Hepatocyte (in vitro differentiated cells): Measurements from ENCODE around the gene CACNA2D4. TPM values are rescaled to one million over a fixed set of nuclear protein-coding genes. Genes with fewer than 3 reads are reported as not detected.

Experiments
- DNase-seq: peaks from one replicate; pipeline ENCODE4 v3.0.0-alpha.2; 2016; ENCODE audit warnings: low spot score
- H2AFZ ChIP-seq: fragments of 200-600 bp; sonication (generic); 2 replicates; pipeline ENCODE4 v1.6.0; 2016; ENCODE audit warnings: antibody characterized with exemption, mild to moderate bottlenecking
- H3K27ac ChIP-seq: fragments of 200-600 bp; sonication (generic); 2 replicates; pipeline ENCODE4 v1.5.1; 2016; ENCODE audit warnings: mild to moderate bottlenecking
- H3K27me3 ChIP-seq: fragments of 200-600 bp; sonication (generic); 2 replicates; pipeline ENCODE4 v1.6.1; 2016
- H3K36me3 ChIP-seq: fragments of 200-600 bp; sonication (generic); replicated peaks from 2 replicates; pipeline ENCODE4 v1.5.1; 2016; ENCODE audit warnings: low read depth; ENCODE audit not compliant: insufficient read depth
- H3K4me1 ChIP-seq: fragments of 200-600 bp; sonication (generic); 2 replicates; pipeline ENCODE4 v1.5.1; 2016; ENCODE audit warnings: mild to moderate bottlenecking, moderate library complexity; ENCODE audit not compliant: insufficient read depth
- H3K4me2 ChIP-seq: fragments of 200-600 bp; sonication (generic); 2 replicates; pipeline ENCODE4 v1.6.0; 2016
- H3K4me3 ChIP-seq: fragments of 200-600 bp; sonication (generic); 2 replicates; pipeline ENCODE4 v1.5.1; 2016; ENCODE audit warnings: mild to moderate bottlenecking
- H3K79me2 ChIP-seq: fragments of 200-600 bp; sonication (generic); 2 replicates; pipeline ENCODE4 v1.6.0; 2017; ENCODE audit warnings: mild to moderate bottlenecking
- H3K9me2 ChIP-seq: fragments of 200-600 bp; sonication (generic); replicated peaks from 2 replicates; pipeline ENCODE4 v1.6.0; 2017; ENCODE audit warnings: mild to moderate bottlenecking; ENCODE audit not compliant: insufficient read depth
- H3K9me3 ChIP-seq: fragments of 200-600 bp; sonication (generic); 2 replicates; pipeline ENCODE4 v1.5.1; 2016; ENCODE audit warnings: low read depth, mild to moderate bottlenecking
- H4K20me1 ChIP-seq: fragments of 200-600 bp; sonication (generic); 2 replicates; pipeline ENCODE4 v1.6.0; 2016; ENCODE audit warnings: mild to moderate bottlenecking; ENCODE audit not compliant: insufficient read depth, poor library complexity, severe bottlenecking
- CTCF ChIP-seq: fragments of 200-600 bp; sonication (generic); IDR thresholded peaks from 2 replicates; pipeline ENCODE4 v1.5.1; 2016; ENCODE audit warnings: antibody characterized with exemption, mild to moderate bottlenecking; ENCODE audit not compliant: poor library complexity
- EZH2 ChIP-seq: fragments of 200-600 bp; sonication (generic); IDR thresholded peaks from 2 replicates; pipeline ENCODE4 v1.6.1; 2016; ENCODE audit warnings: antibody characterized with exemption, mild to moderate bottlenecking, borderline replicate concordance
- EZH2phosphoT487 ChIP-seq: fragments of 200-600 bp; sonication (generic); IDR thresholded peaks from one replicate; pipeline ENCODE4 v1.6.1; 2018; ENCODE audit warnings: antibody characterized with exemption, mild to moderate bottlenecking, low read depth, moderate library complexity; ENCODE audit not compliant: unreplicated experiment, severe bottlenecking
- WGBS: methylation state at CpG from one replicate; pipeline ENCODE4 v1.1.6; 2016; ENCODE audit warnings: low lambda C conversion rate; ENCODE audit errors: missing lambda C conversion rate; 5-methylcytosine and 5-hydroxymethylcytosine counted together
- polyA plus RNA-seq: library from polyadenylated mRNA; unstranded; fragments of >200 nt; fragmentation: Nextera tagmentation; extraction: Ambion mirVana; gene quantifications from 2 replicates; pipeline ENCODE4 v1.2.1, GENCODE V29; 2016
- total RNA-seq: library from RNA; depleted of rRNA; stranded (reverse); fragments of >200 nt; gene quantifications from 2 replicates; pipeline ENCODE4 v1.2.3, GENCODE V29; 2014

Gene CACNA2D4
- total and polyA plus RNA-seq, 2 experiments from 2014 or later, result 1.3 to 2.1 TPM

- Histone ChIP-seq H3K27ac (no peak overlapping the region), H3K9me2 (no peaks in the 10 kb centered on the region), H3K36me3 (no peaks in the 10 kb centered on the region), H2AFZ (no peak overlapping the region), H3K4me3 (no peak overlapping the region), H4K20me1 (no peaks in the 10 kb centered on the region), H3K9me3 (no peaks in the 10 kb centered on the region), H3K79me2 (no peaks in the 10 kb centered on the region), H3K4me2 (no peak overlapping the region), H3K27me3 (no peaks in the 10 kb centered on the region), H3K4me1 (no peaks in the 10 kb centered on the region)
- no peak for DNase-seq
- no peak for TF ChIP-seq EZH2
- no peak for TF ChIP-seq CTCF
- TF ChIP-seq EZH2phosphoT487, result no peak
- 74% methylated on average over 16 of the region's 16 CpGs for WGBS
These were observed 89.6 kb downstream of the CACNA2D4 start for GRCh38 chr12:1828856-1829255.

- Histone ChIP-seq H3K9me3 (no peaks in the 10 kb centered on the region), H3K4me1 (no peaks in the 10 kb centered on the region), H3K27ac (no peak overlapping the region), H3K36me3 (no peaks in the 10 kb centered on the region), H3K4me2 (no peak overlapping the region), H3K79me2 (no peaks in the 10 kb centered on the region), H3K4me3 (no peak overlapping the region), H3K9me2 (no peaks in the 10 kb centered on the region), H3K27me3 (peaks cover 2% of the 10 kb centered on the region), H2AFZ (no peak overlapping the region), H4K20me1 (no peaks in the 10 kb centered on the region)
- TF ChIP-seq CTCF (no peak), EZH2phosphoT487 (no peak), EZH2 (no peak)
- DNase-seq, result no peak
- WGBS, result 90% methylated on average over 36 of the region's 38 CpGs
These were observed 90.3 kb downstream of the CACNA2D4 start for GRCh38 chr12:1827826-1828805.

- DNase-seq, result no peak
- no peak overlapping the region for H2AFZ ChIP-seq
- H3K4me3 ChIP-seq, result no peak overlapping the region
- no peaks in the 10 kb centered on the region for H3K4me1 ChIP-seq
- 78% methylated on average over 25 of the region's 25 CpGs for WGBS
- no peak overlapping the region for H3K4me2 ChIP-seq
- H3K9me2 ChIP-seq, result no peaks in the 10 kb centered on the region
- no peak overlapping the region for H3K27ac ChIP-seq
- no peaks in the 10 kb centered on the region for H3K36me3 ChIP-seq
- no peak for TF ChIP-seq EZH2phosphoT487
- no peak for TF ChIP-seq EZH2
- no peak for TF ChIP-seq CTCF
- no peaks in the 10 kb centered on the region for H3K79me2 ChIP-seq
- no peaks in the 10 kb centered on the region for H3K9me3 ChIP-seq
- peaks cover 12% of the 10 kb centered on the region for H3K27me3 ChIP-seq
- H4K20me1 ChIP-seq, result no peaks in the 10 kb centered on the region
These were observed 91.4 kb downstream of the CACNA2D4 start for GRCh38 chr12:1826867-1827705.
